Prostate gland (tissue), 2 donors: ENCODE results near the gene EXOSC5. TPM values are rescaled to one million over a fixed set of nuclear protein-coding genes. Genes with fewer than 3 reads are reported as not detected.
A peak's percentile ranks its signal among the peaks of the same experiment; 100 is the strongest.

Experiments used
- DNase-seq: peaks from one replicate; pipeline ENCODE4 v3.0.0-alpha.2; 2019; ENCODE audit warnings: low spot score
- H3K27ac ChIP-seq, 2 donors: fragments of 200-600 bp; sonication (generic); 2 replicates each; pipeline ENCODE4 v1.5.1; 2017 to 2019
- H3K27me3 ChIP-seq: fragments of 200-600 bp; sonication (generic); replicated peaks from 2 replicates; pipeline ENCODE4 v1.5.1; 2019; ENCODE audit not compliant: insufficient read depth
- H3K36me3 ChIP-seq, 2 donors: fragments of 200-600 bp; sonication (generic); 1 replicate in 1 of 2; 2 replicates in 1 of 2; pipeline versions ENCODE4 v1.5.1 to v1.8.1; 2017 to 2019
- H3K4me1 ChIP-seq: fragments of 200-600 bp; sonication (generic); replicated peaks from 2 replicates; pipeline ENCODE4 v1.5.1; 2019
- H3K4me3 ChIP-seq, 2 donors: fragments of 200-600 bp; sonication (generic); 2 replicates each; pipeline ENCODE4 v1.5.1; 2017 to 2019
- H3K9me3 ChIP-seq: fragments of 200-600 bp; sonication (generic); 2 replicates; pipeline ENCODE4 v1.5.1; 2017
- CTCF ChIP-seq, 4 experiments: fragments of 200-600 bp in 2 of 4; fragments of 450-650 bp in 2 of 4; sonication (generic) in 2 of 4; IDR thresholded peaks; 1 replicate in 3 of 4; 2 replicates in 1 of 4; pipeline ENCODE4 v1.5.1; 2016 to 2019; ENCODE audit warnings: antibody characterized with exemption in 4 of 4, mild to moderate bottlenecking in 2 of 4, moderate library complexity in 2 of 4
- POLR2A ChIP-seq: fragments of 450-650 bp; IDR thresholded peaks from one replicate; pipeline ENCODE4 v1.6.1; 2016; ENCODE audit warnings: antibody characterized with exemption, mild to moderate bottlenecking
- POLR2AphosphoS5 ChIP-seq: sonication (generic); formaldehyde crosslinking; IDR thresholded peaks from one replicate; pipeline ENCODE4 v1.6.1; 2017; ENCODE audit warnings: antibody characterized with exemption
- WGBS: methylation state at CpG from one replicate; pipeline ENCODE4 v1.1.5; 2018; 5-methylcytosine and 5-hydroxymethylcytosine counted together
- intact Hi-C: fragments of 100-400 bp; cut with DNase I; formaldehyde crosslinking; loops from one replicate; pipeline ENCODE4 v1.14.2; 2022
- total RNA-seq, 2 donors: library from RNA; depleted of rRNA; stranded (reverse); fragments of >200 nt; gene quantifications; one replicate each; pipeline ENCODE4 v1.1.0, GENCODE V29; 2016

Gene EXOSC5
- total RNA-seq, 2 donors from 2014 or later = 29.6 to 34.0 TPM

GRCh38 chr19:41366089-41366488 lies 31.1 kb downstream of the EXOSC5 start:
- Histone ChIP-seq H3K27ac (no peak overlapping the region), H3K4me3 (no peak overlapping the region), H3K27me3 (no peaks in the 10 kb centered on the region), H3K36me3 (no peaks in the 10 kb centered on the region), H3K9me3 (no peaks in the 10 kb centered on the region), H3K4me1 (peaks cover 3% of the 10 kb centered on the region)
- 92% methylated on average over 1 of the region's 1 CpG for WGBS
- TF ChIP-seq POLR2A = no peak
- intact Hi-C loops = no loop called here
- DNase-seq = no peak

GRCh38 chr19:41364524-41365391 lies 32.4 kb downstream of the EXOSC5 start:
- Histone ChIP-seq H3K36me3 (no peaks in the 10 kb centered on the region), H3K9me3 (no peaks in the 10 kb centered on the region), H3K4me1 (peaks cover 3% of the 10 kb centered on the region), H3K27me3 (no peaks in the 10 kb centered on the region), H3K4me3 (peak overlapping the region; percentile 67 to 68), H3K27ac (peak overlapping the region; percentile 96 to 99)
- no peak for DNase-seq
- WGBS = 75% methylated on average over 14 of the region's 14 CpGs
- TF ChIP-seq CTCF (IDR thresholded peaks at IDR 0.05) (no peak), POLR2AphosphoS5 (no peak), POLR2A (no peak)
- intact Hi-C loops = no loop called here

- no peaks in the 10 kb centered on the region for H3K27me3 ChIP-seq
- peak within 1 kb of the TSS; percentile 67 to 68 for H3K4me3 ChIP-seq
- H3K9me3 ChIP-seq = no peaks in the 10 kb centered on the region
- TF ChIP-seq POLR2A (peak; percentile 56), CTCF (IDR thresholded peaks at IDR 0.05) (peak in 2 of 4 experiments; percentile 8 to 14), POLR2AphosphoS5 (peak; percentile 96)
- intact Hi-C loops = no loop called here
- under 1% methylated on average over 51 of the region's 56 CpGs for WGBS
- peak within 1 kb of the TSS; percentile 96 to 99 for H3K27ac ChIP-seq
- H3K4me1 ChIP-seq = peaks cover 3% of the 10 kb centered on the region
- DNase-seq = peak; percentile 98
- no peaks in the 10 kb centered on the region for H3K36me3 ChIP-seq
Measured at GRCh38 chr19:41363753-41364523, 33.2 kb downstream of the EXOSC5 start, which contains the start of gene B9D2. Gene B9D2 (minus strand): TSS chr19:41364149. CDS start chr19:41363519, 630 bp downstream.

- TF ChIP-seq POLR2AphosphoS5 (no peak), POLR2A (no peak), CTCF (IDR thresholded peaks at IDR 0.05) (no peak)
- no peaks in the 10 kb centered on the region for H3K9me3 ChIP-seq
- peak overlapping the region; percentile 96 to 99 for H3K27ac ChIP-seq
- WGBS = 45% methylated on average over 6 of the region's 6 CpGs
- H3K4me1 ChIP-seq = peaks cover 3% of the 10 kb centered on the region
- H3K36me3 ChIP-seq = no peaks in the 10 kb centered on the region
- H3K4me3 ChIP-seq = peak overlapping the region; percentile 67 to 68
- DNase-seq = no peak
- intact Hi-C loops = no loop called here
- no peaks in the 10 kb centered on the region for H3K27me3 ChIP-seq
Measured at GRCh38 chr19:41363371-41363752, 33.8 kb downstream of the EXOSC5 start.

GRCh38 chr19:41362143-41362847 lies 34.9 kb downstream of the EXOSC5 start:
- Histone ChIP-seq H3K27ac (no peak overlapping the region), H3K27me3 (no peaks in the 10 kb centered on the region), H3K4me3 (no peak overlapping the region), H3K4me1 (peaks cover 3% of the 10 kb centered on the region), H3K36me3 (no peaks in the 10 kb centered on the region), H3K9me3 (no peaks in the 10 kb centered on the region)
- intact Hi-C loops = no loop called here
- TF ChIP-seq POLR2A (no peak), POLR2AphosphoS5 (no peak), CTCF (IDR thresholded peaks at IDR 0.05) (no peak)
- no peak for DNase-seq
- 82% methylated on average over 10 of the region's 10 CpGs for WGBS
